Measurements from ENCODE around the gene PROKR1. TPM values are rescaled to one million over a fixed set of nuclear protein-coding genes. Genes with fewer than 3 reads are reported as not detected.

PROKR1 gene
- total RNA-seq, 1 donor from 2014 or later = not detected

- no peak for TF ChIP-seq CTCF (IDR thresholded peaks at IDR 0.05; ENCODE audit: borderline replicate concordance)
- no peak for DNase-seq
- H3K27me3 ChIP-seq (ENCODE audit: low read depth) = no peaks in the 10 kb centered on the region
- H3K4me3 ChIP-seq = no peak overlapping the region
- intact Hi-C loops (cut with micrococcal nuclease) = no loop called here
- no peaks in the 10 kb centered on the region for H3K4me1 ChIP-seq
- H3K9me3 ChIP-seq (replicated peaks) = no peaks in the 10 kb centered on the region
- H3K27ac ChIP-seq (replicated peaks) = no peak overlapping the region
- H3K36me3 ChIP-seq = no peaks in the 10 kb centered on the region
These were observed 46.5 kb downstream of the PROKR1 start for GRCh38 chr2:68689553-68690537.

GRCh38 chr2:68690851-68691250, 47.5 kb downstream of the PROKR1 start:
- H3K27ac ChIP-seq (replicated peaks) = no peak overlapping the region
- no peak overlapping the region for H3K4me3 ChIP-seq
- intact Hi-C loops (cut with micrococcal nuclease) = no loop called here

GRCh38 chr2:68692511-68692910, 49.1 kb downstream of the PROKR1 start:
- Histone ChIP-seq H3K27me3 (ENCODE audit: low read depth) (peaks cover 12% of the 10 kb centered on the region), H3K9me3 (replicated peaks) (peaks cover 12% of the 10 kb centered on the region), H3K4me3 (no peak overlapping the region), H3K36me3 (no peaks in the 10 kb centered on the region), H3K27ac (replicated peaks) (no peak overlapping the region), H3K4me1 (no peaks in the 10 kb centered on the region)
- intact Hi-C loops (cut with micrococcal nuclease) = no loop called here
- no peak for DNase-seq
- TF ChIP-seq CTCF (IDR thresholded peaks at IDR 0.05; ENCODE audit: borderline replicate concordance) = no peak

More at GRCh38 chr2:68690851-68691250, 47.5 kb downstream of the PROKR1 start:
- DNase-seq = no peak
- H3K36me3 ChIP-seq = no peaks in the 10 kb centered on the region
- TF ChIP-seq CTCF (IDR thresholded peaks at IDR 0.05; ENCODE audit: borderline replicate concordance) = no peak
- H3K27me3 ChIP-seq (ENCODE audit: low read depth) = no peaks in the 10 kb centered on the region
- no peaks in the 10 kb centered on the region for H3K4me1 ChIP-seq
- peaks cover 1% of the 10 kb centered on the region for H3K9me3 ChIP-seq (replicated peaks)

- H3K27me3 ChIP-seq (ENCODE audit: low read depth) = peaks cover 17% of the 10 kb centered on the region
- H3K9me3 ChIP-seq (replicated peaks) = peaks cover 12% of the 10 kb centered on the region
- H3K4me1 ChIP-seq = no peaks in the 10 kb centered on the region
- no peak overlapping the region for H3K4me3 ChIP-seq
- intact Hi-C loops (cut with micrococcal nuclease) = no loop called here
- no peak for DNase-seq
- no peak overlapping the region for H3K27ac ChIP-seq (replicated peaks)
- no peaks in the 10 kb centered on the region for H3K36me3 ChIP-seq
- no peak for TF ChIP-seq CTCF (IDR thresholded peaks at IDR 0.05; ENCODE audit: borderline replicate concordance)
These were observed 50.6 kb downstream of the PROKR1 start for GRCh38 chr2:68693951-68694350.

- Histone ChIP-seq H3K9me3 (replicated peaks) (peaks cover 21% of the 10 kb centered on the region), H3K36me3 (no peaks in the 10 kb centered on the region), H3K4me3 (no peak overlapping the region), H3K27me3 (ENCODE audit: low read depth) (peaks cover 17% of the 10 kb centered on the region), H3K4me1 (no peaks in the 10 kb centered on the region), H3K27ac (replicated peaks) (no peak overlapping the region)
- intact Hi-C loops (cut with micrococcal nuclease) = no loop called here
- TF ChIP-seq CTCF (IDR thresholded peaks at IDR 0.05; ENCODE audit: borderline replicate concordance) = no peak
- no peak for DNase-seq
These were observed 52.6 kb downstream of the PROKR1 start for GRCh38 chr2:68695971-68696370.

Data from left ventricle myocardium inferior (tissue), 1 donor.